Epidermal melanocyte (primary cell): ENCODE results near the gene TTC39B.
A peak's percentile ranks its signal among the peaks of the same experiment; 100 is the strongest.

ENCODE experiments used
- DNase-seq: peaks from one replicate; pipeline ENCODE4 v3.0.0; 2011; ENCODE audit warnings: low spot score; ENCODE audit not compliant: insufficient read length

TTC39B gene

DNA sequence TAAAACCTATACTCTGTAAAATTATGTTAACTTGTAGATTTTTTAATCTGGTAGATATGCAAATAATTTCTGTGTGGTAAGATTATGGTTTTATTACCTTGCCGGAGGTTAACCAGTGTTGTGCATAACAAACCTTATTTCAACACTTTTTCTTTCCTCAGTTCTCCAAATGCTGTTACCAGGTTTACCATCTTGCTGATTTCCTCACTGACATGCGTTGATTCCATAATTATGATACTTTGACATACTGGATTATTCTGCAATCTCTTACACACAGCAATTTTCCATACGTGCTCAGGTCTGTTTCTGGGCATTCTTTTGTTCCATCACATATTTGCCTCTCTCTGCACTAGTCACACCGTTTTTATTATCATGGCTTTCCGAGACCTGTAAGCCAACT, 77.6 kb downstream of the TTC39B start:
- no peak for DNase-seq

DNA sequence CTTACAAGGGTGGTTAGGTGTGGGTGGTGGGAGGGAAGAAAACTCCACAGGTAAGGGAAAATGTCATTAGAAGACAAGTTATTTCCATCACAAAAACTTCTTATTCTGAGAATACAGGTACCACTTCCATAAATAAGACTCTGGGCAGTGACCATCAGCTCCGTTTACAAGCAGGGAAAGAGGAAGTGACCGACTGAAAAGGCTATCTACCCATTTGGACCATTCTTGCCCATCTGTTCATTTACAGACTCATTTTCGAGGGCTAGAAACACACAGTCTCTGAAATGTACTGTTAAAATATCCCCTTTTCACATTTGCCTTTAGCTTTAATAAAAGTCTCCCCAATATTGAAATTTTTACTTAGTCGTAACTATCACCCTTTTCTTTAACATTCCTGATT, 79.5 kb downstream of the TTC39B start:
- DNase-seq: no peak

DNA sequence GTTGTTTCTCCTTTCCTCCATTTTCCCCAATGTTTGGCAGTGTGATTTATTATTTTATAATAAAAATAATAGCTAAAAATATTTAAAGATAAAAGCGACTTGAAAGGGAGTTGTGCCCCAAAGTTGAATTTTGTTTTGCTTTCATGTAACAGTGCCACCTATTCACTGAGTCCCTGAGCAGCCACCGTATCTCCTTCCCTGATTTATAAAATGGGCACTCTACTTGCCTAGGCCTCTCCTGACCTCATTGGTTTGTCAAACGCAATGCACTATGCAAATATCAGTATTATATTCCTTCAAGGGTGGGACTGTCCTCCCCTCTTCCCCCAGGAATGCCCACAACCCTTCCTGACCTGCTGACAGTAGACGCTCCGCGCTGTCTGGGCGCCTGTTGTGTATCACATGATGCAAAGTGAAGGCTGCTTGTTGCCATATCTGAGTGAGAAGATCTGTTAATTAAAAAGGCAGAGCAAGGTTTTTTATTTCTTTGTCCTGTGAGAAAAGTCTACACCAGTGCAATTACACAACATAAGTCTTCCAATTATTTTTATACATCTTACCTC, 81.4 kb downstream of the TTC39B start:
- no peak for DNase-seq

DNA sequence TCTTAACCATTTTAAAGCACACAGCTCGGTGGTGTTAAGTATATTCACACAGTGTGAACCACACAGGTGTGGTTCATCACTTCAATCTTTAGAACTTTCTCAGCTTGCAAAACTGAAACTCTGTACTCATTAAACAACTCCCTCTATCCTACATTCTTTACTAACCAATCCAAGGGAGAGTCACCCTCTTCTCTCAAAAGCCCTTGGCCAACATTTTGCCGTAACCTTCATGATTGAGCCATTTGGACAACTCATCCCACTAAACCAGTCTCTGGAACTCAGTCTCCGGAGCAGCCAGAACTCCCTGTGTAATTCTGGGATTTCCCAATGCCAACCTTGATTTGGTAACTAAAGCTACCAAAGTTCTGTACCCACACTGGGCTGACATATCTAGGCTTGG, 84.7 kb downstream of the TTC39B start:
- no peak for DNase-seq

DNA sequence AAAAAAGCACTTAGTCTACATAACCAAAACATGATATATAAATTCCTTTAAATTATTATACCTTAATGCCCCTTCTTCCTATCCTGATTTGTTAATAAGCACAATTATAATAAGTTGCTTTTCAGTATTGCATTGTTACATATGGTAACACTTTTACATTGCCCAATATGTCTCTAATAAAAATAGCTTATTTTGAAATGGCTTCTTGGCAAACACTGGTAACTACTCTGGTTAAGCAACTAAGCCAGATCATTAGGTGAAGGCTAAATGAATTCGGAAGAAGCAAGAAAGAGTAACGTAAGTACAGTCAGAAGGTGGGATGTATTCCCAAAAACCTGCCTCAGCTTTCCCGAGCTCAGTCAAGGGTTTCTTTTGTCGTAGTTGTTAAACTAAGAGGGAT, 85.3 kb downstream of the TTC39B start:
- no peak for DNase-seq

DNA sequence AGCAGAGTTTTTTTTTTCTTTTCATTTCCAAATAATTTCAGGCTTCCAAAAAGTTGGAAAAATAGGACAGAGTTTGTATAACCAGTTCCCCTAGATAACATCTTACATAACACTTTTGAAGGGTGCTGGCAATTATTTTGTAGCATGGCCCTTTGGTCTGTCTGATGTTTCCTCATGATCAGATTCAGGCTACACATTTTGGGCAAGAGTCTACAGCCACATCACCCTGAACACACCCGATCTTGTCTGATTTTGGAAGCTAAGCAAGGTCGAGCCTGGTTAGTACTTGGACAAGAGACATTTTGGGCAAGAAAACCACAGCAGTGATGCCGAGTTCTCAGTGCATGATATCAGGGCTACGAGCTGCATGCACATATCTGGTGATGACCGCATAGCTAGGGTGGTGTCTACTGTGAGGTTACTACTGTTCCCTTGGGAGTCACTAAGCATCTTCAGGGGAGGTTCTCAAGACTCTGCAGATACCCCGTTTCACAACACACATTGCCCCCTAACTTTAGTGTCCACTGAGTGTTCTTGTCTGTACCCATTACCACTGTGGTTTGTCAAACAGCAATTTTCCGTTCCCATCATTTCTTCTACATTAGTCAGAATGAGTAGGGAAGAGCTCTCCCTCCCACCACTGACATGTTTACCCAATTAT, 86.2 kb downstream of the TTC39B start:
- DNase-seq: no peak

DNA sequence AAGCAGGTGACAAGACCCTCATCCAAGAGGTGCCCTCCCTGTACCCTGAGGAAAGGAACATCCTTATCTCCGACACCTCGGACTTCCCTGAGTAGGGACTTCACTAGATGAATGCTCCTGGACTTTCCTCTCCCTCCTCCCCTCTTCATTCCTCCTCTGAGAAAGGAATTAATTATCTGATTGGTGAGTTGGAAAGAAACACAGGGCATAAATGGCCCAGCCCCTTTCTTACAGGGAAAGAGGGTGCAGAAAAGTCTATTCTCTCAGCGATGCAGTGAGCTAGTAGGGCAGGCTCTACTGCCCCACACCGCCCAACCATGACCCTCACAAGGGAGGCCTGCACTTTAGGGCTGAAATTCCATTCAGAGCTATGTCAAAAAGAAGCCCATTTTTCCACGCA, 87.5 kb downstream of the TTC39B start:
- DNase-seq: no peak

DNA sequence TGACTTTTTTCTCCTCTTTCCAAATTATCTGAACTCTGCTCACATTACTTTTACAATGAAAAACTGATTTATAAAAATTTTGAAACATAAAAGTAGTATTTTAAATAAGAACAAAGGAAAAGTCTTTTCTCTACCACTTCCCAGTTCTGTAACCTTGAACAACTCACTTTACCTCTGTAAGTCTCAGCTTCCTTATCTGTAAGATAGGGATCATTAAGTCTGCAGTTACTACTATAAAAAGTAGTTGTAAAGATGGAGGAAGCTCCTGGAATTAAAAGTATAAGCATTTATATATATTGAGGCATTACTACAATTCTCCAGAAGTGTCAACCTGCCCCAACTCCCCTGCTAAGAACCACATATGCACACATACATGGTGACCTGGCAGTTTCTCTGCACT, 88.0 kb downstream of the TTC39B start:
- DNase-seq: no peak

DNA sequence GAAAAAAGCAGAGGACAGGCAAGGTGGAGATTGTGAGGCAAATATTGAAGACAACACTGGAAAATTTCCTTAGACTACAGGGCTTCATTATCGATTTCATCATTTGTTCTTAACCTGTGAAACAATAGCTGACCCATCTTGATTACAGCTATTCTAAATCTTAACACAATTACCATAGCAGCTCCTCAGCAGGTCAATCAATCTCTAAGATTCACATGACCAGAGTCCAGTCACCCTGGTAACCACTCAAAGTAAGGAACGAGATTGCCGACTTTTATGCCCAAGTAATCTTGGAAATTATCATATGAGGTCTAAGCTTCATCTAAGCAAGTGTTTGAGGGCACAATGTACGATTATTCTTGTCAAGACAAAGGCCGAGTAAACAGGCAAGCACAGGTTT, 93.8 kb downstream of the TTC39B start:
- no peak for DNase-seq

DNA sequence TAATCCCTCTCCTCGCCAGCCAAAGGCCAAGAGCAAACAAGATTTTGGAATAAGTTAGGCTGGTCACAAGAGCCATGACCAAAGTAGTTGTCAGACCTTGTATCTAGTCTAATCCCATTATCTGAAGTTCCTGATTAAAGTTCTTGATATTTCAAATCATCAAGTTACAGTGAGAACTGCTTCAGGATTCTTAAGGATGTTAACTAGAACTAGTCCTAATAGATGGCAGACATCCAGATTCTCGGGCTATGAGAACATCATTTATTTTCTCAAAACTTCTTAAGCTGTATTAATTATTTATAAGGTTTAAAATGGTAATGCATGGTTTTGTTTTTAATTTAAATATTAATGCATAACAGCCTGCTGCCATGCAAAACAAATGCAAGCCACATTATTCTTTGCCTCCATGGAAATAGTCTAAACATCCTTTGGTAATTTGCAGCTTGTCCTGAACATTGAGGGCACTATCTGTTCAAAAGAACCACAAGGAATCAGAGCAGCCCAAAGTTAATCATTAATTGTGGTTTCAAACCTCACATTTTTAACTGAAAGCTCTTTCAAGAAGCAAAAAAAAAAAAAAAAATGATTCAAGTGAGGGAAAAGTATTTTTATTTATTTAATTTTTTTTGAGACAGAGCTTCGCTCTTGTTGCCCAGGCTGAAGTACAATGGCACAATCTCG, 95.1 kb downstream of the TTC39B start:
- no peak for DNase-seq

DNA sequence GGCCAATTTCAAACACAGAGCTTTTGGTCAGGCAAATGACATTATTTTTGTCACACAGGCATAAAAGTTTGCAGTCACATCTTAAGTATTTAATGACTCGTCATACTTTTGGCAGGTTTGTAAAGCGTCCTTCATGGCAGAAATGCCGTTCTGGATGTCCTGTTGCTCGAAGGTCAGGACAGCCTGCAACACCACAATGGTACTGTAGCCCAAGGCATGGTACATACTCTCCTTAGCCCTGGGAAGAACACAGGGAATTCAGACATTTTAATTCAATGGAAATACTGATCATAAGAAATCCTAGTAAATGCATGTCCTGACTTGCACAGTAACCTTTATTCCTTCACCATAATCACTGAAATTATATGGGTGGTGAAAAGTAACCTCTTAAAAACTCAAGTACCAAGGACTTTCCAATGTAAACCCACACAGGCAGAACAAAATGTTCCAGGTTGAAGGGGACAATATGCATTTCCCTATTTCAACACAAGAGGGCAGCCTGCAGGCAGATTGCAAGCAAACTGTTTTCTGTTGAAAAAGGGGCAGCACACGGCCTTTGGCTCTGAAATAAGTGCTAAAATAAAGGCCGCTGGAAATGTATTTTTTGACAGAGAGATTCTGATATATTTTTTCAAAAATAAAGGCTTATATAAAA, 95.7 kb downstream of the TTC39B start:
- DNase-seq: peak; percentile 37

DNA sequence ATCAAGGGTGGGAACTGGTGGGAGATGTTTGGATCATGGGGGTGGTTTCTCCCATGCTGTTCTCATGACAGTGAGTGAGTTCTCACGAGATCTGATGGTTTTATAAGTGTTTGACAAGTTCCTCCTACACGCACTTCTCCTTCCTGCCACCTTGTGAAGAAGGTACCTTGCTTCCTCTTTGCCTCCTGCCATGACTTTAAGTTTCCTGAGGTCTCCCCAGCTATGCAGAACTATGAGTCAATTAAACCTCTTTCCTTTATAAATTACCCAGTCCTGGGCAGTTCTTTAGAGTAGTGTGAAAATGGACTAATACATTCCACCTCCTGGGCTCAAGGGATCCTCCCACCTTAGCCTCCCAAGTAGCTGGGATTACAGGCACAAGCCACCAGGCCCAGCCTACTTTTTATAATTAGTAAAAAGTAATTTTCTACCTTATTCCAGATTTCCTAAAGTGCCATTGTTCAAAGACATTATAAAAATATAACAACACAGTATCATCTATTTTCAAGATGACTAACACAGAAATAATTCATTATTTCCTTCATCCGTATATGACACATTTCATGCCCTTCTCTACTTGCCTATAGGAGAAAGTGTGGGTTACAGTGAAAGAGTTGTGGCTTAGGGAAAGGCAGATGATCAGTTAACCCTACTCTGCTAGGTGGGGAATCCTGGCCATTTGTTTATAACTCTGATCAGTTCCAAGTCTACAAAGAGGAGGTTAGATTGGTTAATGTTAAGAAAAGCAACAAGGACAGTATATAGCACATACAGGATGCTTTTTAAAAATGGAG, 99.9 kb downstream of the TTC39B start:
- no peak for DNase-seq

DNA sequence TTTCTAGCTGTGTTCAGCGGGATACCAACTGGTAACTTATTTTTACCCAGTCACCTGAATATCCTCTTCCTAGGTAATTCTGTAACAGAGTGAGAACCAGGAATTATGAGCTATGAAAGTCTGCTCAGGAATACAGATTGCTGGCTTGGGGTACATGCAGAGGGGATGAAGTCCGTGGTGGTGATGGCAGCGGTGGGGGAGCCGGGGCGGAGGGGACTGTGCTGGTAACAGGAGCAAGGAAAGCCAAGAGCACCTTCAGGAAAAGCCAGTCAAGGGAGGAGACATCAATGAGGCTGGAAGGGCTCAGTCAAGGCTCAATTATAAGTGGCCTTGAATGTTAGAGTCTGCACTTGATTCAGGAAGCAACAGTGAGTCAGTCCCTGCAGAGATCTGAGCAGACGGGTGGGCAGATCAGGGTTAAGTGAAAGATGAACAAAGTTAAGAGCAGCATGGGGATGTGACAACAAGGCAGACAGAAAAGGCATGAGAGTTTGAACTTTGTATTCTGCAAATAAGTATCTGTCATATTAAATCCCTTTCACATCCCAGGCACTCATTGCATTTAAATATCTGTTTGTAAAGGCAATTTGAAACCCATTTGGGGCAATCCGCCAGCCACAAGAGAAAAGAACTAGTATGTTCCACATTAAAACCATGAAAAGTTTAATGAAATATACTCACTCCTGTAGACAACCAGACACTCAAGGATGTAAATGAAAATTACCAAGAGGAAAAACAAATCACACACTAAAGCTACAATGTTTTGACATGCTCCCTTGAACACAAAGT, 101.2 kb downstream of the TTC39B start:
- no peak for DNase-seq

DNA sequence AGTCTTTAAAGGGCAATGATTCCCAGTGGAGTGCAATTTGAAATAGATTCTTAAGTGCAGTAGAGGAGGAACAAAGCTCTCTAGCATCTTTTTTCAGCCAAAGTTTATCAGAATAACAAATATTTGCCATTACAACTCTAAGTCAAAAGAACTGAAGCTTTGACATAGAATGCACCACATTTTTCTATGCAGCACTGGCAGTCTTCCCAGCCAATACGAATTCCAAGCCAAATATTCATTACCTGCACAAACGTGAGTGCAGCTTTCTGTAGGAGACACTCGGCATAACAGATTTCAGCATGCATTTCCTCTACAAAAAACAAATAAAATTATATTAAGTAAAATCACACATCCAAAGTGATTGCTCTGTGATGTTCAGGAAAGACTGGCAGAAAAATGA, 103.4 kb downstream of the TTC39B start:
- DNase-seq: no peak

DNA sequence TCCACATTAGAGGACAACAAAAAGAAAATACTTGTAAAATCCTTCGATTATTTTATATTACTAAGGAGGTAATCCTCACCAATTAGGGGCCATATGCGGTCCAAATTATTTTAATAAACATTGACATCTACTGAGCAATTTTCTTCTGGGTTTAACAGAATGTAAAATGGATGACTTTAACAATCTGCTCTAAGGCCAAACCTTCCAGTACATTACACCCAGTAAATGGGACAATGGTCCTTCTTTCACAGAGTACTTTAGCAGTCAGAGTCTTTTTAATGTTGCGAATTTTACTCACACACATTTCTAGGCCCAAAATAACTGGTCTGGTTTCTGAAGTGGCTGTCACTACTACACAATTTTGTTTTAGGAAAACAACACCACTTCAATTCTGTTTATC, 106.9 kb downstream of the TTC39B start:
- no peak for DNase-seq

DNA sequence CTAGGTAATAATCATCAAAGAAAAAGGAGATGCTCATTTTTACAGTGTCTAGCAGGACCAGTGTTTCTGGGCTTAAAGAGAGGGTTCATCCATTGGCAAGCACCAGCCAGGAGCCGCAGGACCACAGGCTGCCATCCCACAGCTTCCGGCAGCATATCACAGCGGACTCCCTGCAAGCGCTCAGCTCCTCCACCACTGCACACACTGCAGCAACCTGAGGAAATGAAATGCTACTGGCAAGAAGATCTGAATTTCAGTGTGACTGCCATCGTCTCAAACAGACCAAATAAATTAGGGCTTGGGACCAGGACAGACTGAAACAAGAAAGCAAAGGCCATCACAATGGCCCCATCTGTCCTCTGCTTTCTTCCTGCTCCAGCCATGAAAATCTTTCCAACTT, 114.2 kb downstream of the TTC39B start:
- no peak for DNase-seq

DNA sequence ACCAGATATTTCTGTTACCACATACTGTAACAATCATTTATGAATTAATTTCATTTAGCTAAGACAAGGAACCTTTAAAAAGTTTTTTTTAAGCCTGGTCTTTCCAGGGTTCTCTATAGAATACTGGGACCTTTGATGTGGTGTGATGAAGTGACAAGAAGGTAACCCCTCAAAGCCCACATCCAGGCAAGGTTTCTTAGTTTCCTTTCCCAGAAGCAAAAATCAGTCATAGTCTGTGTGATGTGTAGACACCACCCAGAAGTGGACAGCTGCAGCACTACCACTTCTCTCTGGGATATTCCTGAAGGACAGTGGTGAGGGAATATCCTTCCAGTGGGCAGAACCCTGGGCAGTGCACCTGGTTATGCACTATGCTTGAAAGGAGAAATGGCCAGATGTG, 115.6 kb downstream of the TTC39B start:
- no peak for DNase-seq

DNA sequence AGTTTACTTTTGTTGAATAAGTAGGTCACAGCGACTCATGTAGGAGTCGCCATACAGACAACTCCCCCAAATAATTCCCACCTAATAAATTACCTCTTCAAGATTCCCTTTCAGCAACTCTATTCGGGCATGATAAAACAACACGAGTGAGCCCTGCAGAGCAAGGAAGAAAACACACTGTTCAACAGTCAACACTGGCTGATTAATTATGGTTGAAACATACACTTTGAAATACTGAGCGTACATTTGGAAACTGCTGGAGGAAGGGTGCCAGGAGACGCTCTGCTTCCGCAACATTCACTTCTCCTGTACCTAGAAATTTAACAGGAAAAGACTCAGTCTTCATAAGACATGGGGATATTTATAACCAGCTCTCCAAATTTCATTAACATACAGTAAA, 117.5 kb downstream of the TTC39B start:
- DNase-seq: no peak

DNA sequence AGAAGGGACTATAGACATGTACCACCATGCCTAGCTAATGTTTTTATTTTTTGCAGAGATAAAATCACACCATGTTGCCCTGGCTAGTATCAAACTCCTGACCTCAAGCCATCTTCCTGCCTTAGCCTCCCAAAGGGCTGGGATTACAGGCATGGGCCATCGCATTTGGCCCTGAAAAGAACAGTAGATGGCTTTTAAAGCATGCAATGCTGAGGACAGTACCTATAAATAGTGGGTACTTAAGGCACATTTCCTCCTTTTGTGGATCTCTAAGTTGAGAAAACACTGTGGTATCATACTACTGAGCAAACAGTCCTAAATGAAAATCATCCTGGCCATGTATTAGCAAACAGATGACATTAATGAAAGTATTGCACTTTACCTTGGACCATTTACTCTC, 119.4 kb downstream of the TTC39B start:
- no peak for DNase-seq

DNA sequence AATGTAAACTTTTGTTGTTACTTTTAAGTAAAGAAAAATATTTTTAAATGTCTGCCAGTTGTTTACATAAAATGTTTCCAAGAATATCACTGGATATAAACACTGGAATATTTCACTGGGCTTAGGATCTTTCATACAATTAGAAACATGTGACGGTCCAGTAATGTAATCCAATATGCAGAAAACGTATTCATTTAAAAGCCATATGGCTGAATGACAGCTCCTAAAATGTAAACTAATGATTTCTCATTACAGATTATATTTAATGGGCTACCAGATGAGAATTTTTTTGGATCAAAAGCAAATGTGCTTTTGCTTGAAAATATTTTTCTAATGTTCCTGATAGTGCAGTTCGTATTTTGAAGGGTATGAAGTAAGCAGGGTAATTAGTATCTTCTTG, 124.3 kb downstream of the TTC39B start:
- no peak for DNase-seq

DNA sequence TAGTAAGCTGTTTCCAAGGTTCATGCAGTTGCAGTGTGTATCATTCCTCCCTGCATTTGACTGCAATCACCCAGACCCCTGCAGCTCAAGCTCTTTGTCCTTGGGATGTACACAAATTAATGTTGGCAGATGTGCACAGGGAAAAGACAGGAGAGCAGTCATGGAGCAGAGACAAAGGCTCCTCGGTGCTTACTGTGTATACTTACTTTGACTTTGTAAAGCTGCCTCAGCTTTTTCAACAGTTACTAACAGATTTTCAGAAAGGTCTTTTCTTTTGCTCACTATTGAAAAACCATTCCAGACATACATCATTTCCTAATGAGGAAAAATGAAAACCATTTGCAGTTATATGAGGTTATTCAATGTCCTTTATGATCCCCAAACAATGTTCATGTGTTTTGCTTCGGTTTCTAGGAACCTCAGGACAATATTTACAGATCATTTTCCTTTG, 124.9 kb downstream of the TTC39B start:
- DNase-seq: no peak
